HG02884 (cell line): ENCODE data around the gene MYH9.
"Not testable (repeated sequence)": the region's sequence is repeated elsewhere in the genome, so short reads cannot be mapped to it uniquely, and the experiment has no call there.

Experiments used
- ATAC-seq: cut with Tn5 transposase; IDR thresholded peaks from one replicate; pipeline ENCODE4 v1.9.1; 2021; ENCODE audit warnings: mild to moderate bottlenecking, moderate library complexity; ENCODE audit not compliant: unreplicated experiment

The MYH9 gene

DNA sequence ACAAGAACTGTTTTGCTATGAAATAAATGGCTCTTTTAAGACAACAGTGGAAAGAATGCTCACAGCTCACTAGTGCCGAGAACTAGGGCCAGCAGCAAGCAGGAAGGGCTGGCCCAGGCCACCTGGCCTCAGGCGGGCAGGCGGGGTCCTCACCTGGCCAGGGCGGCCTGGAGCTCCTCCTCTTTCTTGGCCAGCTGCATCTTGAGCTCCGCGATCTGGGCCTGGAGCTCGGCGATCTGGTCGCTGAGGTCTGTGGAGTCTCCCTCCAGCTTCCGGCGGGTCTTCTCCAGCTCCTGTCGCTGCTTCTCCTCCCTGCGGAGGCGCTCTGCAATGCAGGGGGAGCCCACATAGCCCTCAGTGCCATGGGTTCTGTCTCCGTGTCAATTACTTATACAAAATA, 91.1 kb downstream of the MYH9 start:
- ATAC-seq = no peak

DNA sequence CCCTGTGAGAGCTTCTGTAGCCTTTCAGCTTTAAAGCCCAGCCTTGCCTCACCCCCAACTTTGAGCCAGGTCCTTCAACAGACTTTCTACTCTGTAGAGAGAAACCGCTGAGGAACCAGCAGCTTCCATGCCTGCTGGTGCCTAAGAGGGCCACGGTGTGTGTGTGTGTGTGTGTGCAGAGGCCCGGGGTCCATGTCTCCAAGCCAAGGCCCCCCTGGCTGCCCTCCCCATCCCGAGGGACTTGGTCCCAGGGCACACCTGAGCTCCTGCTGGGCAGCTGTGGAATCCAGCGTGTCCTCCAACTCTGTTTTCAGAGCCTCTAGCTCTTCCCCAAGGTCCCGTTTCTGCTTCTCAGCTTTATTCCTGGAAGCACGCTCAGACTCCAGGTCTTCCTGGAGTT, 92.5 kb downstream of the MYH9 start:
- no peak for ATAC-seq

DNA sequence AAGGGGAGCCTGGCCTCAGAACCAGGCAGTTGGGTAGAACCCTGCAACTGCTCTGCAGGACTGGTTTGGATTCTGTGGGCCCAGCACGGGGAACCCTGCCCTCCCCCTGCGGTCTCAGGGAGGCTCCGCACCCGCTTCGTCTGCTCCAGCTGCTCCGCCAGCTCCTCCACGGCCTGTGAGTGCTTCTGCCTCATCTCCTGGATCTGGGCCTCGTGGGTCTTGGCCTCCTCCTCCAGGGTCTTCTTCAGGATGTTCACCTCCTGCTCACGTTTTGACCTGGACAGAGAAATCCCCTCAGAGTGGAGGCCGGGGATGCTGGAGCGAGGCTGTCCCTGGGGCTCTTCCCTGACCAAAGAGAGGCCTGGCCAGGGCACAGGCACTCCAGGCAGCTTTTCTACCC, 93.0 kb downstream of the MYH9 start:
- no peak for ATAC-seq

DNA sequence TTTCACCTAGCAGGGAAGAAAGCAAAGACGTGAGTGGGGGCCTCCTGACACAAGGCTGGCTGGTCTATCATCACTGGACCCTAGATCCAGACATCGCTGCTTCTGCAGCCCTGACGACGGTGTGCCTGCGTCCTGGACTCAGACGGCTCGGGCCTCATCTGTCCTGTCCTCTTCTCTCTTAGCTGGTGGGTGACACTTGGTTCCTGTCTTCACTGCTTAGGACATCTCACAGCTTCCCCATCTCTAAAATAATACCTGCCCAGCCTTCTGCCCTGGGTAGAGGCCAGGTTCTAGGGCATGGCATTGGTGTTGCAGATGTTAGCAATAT, 93.5 kb downstream of the MYH9 start:
- no peak for ATAC-seq

DNA sequence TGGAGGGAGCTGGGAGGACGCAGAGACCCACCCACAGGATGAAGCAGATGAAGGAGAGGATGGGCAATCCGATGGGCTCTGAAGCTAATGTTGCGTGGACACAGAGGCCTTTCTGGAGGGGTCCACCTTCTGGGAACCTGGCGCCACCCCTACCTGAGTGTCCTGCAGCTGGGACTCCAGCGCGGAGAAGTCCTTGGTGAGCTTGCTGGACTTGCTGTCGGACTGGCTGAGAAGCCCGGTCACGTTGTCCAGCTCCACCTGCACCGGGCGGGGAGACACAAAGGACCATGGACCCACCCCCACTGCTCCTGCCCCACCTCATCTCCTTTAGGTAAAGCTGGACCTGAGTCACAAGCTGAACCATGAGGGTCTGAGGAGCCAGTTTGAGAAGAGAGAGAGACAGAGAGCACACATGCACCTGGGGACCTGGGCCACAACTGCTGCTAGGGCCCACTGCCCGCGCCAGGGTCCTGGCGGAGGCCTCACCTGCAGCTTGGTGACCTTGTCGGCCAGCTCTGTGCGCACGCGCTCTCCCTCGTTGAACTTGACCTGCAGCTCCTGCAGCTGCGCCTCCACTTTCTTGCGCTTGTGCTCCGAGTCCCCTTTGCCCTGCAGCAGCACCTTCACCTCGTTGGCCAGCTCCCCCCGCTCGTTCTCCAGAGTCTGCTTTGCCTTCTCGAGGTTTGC, 94.0 kb downstream of the MYH9 start:
- no peak for ATAC-seq

GRCh38 chr22:36292823-36293530, 94.8 kb downstream of the MYH9 start:
- ATAC-seq = no peak

DNA sequence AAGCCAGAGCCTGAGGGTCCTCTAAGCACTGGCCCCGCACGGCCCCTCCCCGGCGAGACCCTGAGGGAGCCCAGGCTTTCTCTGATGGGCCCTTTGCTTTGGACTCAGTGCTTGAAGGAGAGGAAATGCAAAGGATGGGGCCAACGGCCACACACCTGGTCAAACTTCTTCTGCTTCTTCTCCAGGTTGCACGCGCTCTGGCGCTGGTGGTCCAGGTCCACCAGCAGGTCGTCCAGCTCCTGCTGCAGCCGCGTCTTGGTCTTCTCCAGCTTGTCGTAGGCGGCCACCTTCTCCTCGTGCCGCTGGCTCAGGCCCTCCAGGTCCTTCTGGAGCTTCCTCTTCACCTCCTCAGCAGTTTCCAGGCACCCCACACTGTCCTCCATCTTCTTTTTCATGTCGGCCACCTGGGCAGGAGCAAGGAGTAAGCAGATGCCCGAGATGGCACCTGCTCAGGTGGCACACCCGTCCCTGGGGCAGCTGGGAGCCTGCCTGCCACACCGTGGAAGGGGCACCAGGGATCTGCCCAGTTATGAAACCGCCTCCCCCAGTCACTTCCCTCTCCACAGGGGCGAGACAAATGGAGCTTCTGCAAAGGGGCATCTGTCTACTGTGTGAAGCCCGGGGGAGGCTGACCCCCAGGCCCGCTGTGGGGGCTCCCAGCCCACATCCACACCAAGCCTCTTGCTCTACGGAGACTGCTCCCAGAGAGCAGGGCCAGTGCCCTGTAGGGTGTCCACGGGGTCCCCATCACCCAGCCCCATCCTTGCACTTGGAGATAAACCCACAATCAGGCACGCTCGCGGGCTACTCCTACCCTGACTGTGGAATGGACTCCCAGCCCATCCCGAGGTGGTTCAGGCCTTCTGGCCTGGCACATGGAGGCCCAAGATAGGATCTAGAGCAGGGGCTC, 95.7 kb downstream of the MYH9 start:
- ATAC-seq = no peak

DNA sequence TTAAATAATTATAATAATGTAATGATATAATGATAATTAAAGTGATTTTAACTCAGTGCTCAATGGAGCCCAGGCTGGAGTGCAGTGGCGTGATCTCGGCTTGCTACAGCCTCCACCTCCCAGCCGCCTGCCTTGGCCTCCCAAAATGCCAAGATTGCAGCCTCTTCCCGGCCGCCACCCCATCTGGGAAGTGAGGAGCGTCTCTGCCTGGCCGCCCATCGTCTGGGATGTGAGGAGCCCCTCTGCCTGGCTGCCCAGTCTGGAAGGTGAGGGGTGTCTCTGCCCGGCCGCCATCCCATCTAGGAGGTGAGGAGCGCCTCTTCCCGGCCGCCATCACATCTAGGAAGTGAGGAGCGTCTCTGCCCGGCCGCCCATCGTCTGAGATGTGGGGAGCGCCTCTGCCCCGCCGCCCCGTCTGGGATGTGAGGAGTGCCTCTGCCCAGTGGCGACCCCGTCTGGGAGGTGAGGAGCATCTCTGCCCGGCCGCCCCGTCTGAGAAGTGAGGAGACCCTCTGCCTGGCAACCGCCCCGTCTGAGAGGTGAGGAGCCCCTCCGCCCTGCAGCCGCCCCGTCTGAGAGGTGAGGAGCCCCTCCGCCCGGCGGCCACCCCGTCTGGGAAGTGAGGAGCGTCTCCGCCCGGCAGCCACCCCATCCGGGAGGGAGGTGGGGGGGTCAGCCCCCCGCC, 97.2 kb downstream of the MYH9 start:
- not testable (repeated sequence) for ATAC-seq

DNA sequence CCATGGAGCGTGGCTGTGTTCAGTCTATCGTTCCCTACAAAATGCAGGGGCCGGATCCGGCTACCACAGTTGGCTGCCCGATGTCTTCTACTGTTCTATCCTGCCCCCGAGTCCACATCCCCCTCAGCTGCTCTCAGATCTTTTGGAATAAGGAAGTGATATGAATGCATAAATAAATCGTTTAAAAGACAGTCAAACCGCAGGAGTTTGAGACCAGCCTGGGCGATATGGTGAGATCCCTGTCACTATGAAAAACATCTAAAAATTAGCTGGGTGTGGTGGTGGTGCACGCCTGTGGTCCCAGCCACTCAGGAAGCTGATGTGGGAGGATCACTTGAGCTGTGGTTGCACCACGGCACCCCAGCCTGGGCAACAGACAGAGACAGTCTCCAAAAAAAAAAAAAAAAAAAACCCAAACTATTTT, 97.8 kb downstream of the MYH9 start:
- not testable (repeated sequence) for ATAC-seq

GRCh38 chr22:36289406-36289870, 98.3 kb downstream of the MYH9 start:
- no peak for ATAC-seq

DNA sequence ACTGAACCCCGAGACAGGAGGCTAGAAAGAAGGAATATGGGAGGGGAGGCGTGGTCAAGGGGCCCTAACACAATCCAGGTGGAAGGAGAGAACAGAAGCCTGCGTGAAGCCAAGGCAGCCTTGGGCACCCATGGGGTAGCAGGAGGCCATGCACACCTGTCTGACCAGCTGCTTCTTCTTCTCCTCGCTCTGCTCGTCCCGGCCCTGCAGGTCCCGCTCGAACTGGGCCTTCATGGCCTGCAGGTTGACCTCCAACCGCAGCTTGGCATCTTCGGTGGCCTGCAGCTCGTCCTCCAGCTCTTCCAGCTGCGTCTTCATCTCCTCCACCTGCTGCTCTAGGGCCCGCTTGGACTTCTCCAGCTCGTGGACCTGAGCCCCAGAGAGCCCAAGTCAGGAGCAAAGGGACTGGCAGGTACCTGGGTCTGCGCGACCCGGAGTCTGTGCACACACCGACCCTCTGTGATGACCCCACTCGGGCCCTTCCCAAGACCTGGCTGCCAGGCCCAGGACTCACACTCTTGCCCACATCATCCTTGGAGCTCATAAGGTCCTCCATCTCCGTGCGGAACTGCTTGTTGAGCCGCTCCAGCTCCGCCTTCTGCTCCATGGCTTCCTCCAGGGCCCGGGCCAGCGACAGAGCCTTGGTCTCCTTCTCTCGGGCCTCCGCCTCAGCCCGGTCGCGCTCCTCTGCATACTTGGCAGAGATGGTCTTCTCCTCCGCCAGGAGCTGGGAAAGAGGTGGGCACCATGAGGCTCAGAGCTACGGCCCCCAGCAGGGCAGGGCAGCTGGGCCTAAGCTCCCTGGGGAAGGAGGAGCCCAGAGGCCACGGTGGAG, 99.0 kb downstream of the MYH9 start:
- ATAC-seq = no peak

DNA sequence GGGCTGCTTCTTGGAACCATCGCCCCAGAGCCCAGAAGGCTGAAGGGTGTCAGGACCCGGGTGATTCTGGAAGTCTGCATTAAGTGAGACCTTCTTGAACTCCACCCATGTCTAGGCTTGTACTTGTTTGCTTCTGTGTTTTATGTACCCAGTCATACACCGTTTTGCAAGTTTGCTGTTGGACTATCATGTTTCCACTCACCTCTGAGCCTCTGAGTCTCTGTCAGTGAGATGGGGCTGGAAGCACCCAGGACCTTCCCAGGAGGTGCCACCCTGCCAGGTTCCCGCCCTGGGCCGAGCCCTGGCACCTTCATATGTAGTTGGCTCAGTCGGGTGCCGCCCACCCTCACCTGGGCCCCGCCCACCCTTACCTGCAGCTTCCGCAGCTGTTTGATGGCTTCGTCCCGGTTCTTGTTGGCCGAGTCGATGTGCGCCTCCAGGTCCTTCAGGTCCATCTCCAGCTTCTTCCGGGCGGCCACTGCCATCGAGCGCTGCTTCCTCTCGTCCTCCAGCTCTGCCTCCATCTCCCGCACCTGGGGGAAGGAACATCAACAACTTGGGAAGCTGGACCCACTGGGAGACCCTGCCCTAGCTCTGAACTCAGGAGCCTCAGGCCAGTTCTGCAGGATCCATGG, 99.8 kb downstream of the MYH9 start:
- ATAC-seq = no peak

GRCh38 chr22:36286096-36286957, 101.4 kb downstream of the MYH9 start:
- ATAC-seq = no peak

- ATAC-seq = no peak
Observed at GRCh38 chr22:36285545-36285944, 102.2 kb downstream of the MYH9 start.

GRCh38 chr22:36285017-36285416, 102.8 kb downstream of the MYH9 start:
- no peak for ATAC-seq

- ATAC-seq = no peak
Observed at GRCh38 chr22:36284171-36284571, 103.6 kb downstream of the MYH9 start.

GRCh38 chr22:36282328-36282831, 105.4 kb downstream of the MYH9 start:
- ATAC-seq = no peak

DNA sequence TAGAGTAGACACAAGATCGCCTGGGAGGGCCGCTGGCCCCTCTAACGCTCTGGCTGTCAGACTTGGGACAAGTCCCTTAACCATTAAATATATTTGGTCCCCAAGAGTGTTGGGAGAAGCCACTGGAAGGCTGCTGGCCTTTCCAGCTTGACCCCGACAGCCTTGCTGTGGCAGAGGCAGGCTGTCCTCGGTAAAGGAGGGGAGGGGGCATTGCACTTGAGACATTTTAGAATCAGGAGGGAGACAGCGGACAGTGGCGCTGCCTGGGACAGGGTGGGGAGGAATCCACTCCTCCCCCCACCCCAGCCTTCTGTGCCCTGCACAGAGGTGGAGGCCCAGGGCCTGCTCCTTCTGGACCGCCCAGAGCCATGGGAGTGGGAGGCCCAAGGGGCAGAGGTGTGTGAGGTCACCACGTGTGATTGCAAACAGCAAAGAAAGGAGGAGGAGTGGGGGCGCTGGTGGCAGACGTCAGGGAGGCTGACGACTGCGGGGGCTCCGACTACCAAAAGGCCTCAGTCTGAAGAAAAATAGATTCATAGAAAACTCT, 105.9 kb downstream of the MYH9 start:
- no peak for ATAC-seq
